Suppressor macrophage treated with lipopolysaccharide for 1 hour (primary cell): ENCODE measurements around the gene TRIP13.

Experiments
- DNase-seq, 3 donors: peaks; one replicate each; pipeline ENCODE4 v3.0.0-alpha.2; 2020 to 2022

Gene TRIP13

GRCh38 chr5:957748-958485 is 65.2 kb downstream of the TRIP13 start:
- no peak for DNase-seq

DNA sequence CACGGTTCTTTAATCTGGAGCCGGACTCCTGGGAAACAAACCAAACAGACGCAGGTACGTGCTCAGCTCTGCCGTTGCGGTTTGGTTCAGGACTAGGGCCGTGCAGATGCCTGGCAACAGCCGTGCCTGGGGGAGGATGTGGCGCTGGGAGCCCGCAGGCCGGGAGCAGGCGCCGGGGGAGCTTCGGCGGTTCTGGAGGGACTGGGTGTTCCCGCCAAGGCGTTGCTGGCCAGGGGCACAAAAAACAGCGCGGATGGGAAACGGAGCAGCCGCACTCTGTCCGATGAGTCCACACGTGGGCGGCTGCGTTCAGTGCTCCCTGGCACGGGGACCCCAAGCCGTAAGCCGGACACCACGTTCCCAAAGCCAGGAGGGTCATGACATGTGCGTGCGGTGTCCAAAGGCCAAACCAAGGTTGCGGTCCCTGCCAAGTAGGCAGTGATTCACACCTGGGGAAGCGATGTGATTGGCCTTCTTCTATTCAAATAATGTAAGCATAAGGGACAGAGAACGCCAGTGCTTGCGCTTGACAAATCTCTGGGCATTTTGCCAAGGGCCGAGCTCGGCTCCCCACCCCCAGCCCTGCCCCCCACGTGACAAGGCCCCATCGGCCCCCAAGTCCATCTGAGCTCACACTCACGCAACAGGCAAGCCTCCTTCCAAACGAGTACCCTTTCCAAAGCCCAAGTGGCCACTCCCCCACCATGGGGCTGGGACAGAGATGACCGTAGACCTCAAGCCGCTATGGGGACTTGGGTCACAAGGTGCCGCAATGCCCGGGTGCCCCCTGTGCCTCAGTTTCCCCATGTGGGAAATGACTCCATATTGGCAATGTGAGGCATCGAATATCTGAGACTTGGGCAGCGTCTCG is 66.3 kb downstream of the TRIP13 start:
- no peak for DNase-seq

- DNase-seq: no peak
Measured at GRCh38 chr5:959581-960531, 67.2 kb downstream of the TRIP13 start.

GRCh38 chr5:960551-960950 is 67.9 kb downstream of the TRIP13 start:
- no peak for DNase-seq

DNA sequence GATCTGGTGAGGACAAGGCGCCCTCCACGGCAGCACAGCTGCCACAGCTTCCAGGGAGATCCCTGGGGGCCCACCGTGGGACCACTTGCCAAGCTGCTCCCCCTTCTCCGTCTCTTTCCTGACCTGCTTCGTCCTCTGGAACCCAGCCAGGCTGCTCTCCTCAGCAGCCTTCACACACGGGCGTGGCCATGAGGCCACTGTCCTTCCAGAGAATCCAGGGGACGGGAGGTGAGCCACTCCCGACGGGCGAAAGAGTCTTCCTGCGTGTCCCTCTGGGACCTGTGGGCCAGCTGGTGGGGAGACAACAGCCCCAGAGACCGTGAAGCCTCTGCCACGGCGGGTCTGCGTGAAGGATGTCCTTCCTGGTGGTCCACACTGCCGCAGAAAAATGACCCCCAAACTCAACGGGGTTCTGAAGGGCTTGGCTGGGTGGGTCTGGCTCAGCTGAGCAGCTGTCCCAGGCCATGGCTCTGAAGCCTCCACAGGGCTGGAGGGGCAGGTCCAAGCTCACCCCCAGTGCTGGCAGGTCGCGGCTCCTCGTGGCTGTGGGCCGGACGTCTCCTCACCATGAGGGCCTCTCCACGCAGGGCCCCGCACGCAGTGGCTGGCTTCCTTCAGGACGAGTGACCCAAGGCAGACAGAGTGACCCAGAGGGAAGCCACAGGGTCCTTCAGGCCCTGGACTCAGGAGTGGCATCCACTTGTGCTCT is 68.5 kb downstream of the TRIP13 start:
- no peak for DNase-seq

DNA sequence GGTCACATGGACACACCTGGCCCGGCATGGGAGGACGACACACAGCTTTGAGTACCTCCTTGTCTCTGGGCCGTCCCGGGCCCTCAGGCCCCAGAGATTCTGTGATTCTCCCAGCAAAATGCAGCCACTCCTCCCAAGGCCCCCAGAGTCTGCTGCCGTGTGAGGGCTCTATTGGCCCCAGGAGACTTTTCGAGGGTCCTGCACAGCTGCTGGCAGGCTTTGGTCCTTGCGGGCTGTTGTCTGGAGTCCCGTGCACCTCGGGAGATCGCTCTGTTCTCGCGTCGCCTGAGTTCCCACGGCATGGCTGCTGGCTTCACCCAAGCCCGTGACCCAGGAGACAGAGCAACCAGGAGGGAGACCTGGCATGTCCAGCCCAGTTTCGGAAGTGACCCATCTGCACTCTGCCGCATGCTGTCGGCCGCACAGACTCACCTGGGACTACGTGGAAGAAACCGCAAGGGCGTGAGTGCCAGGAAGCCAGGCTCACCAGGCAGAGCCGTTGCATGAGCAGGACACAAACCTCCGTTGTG is 69.1 kb downstream of the TRIP13 start:
- no peak for DNase-seq

DNA sequence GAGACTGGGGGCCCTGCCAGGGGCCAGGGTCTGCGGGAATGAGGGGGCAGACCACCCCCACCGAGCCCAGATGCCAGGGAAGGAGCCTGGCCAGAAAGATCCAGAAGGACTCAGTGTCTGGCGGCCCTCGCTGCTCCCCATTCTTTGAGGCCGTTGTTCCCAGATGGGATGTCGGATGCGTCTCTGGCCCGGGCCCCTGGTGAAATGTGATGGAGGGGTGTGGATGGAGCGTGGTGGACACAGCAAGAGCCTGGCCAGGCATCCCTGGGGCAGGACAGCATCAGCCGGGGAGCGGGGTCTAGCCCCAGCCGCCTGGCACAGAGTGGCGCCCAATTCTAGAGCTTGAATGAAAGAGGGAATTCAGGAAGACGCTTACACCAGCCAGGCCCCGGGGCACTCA is 69.7 kb downstream of the TRIP13 start:
- no peak for DNase-seq

DNA sequence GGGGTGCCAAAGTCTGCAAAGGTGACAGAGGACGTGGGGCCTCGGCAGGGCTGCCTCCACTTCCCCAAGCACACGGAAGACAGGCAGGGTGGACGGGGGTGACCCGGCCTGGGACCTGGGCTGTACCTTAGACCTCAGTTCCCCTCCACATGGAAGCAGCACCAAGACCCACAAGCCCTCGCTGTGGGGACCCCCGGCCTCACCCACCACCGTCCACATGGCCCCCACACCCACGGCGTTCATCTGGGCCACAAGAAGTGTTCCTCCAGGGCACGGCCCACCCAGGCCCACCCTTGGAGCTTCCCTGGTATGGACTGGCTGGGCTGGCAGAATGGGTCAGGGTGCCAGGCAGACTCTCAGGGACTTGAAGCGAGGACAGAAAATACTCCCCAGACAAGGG is 70.1 kb downstream of the TRIP13 start:
- no peak for DNase-seq

- DNase-seq: no peak
Measured at GRCh38 chr5:963310-963672, 70.6 kb downstream of the TRIP13 start.

DNA sequence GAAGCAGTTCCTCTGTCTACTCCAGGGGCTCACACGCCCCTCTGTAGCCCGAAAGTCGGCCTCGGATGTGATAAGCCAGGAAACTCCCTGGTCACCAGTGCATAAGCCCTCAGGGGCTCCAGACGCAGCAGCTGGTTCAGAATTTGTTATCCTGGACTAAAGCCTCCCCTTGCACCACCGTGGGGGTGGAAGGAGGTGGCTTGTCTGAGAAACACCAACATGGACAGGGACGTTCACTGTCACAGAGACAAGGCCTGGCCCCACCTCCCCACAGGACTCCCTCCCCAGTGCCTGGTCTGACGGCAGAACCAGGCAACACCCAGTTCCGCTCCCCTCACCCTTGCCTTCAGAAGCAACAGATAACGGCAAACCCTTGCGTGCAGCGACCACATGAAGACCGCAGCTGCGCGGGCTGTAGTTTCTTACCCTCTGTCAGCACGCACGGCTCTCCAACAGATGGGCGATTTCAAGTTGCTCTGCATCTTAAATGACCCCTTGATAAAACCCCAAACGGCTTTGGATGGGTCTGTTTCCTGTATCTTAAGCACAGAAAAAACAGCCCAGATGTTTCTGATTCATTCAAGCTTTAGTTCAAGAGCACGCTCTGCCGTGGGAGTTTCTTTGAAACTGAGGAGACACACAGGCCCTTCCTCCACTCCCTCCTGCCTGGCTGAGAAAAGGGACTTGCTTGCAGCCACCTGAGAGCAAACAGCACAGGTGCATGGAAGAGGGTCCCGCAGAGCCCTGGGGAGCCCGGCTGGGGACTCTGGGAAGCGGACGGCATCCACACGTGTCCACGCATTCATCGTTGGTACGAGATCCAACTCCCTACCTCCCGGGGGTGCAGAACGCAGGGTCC is 71.2 kb downstream of the TRIP13 start:
- no peak for DNase-seq

GRCh38 chr5:964821-965220 is 72.1 kb downstream of the TRIP13 start:
- DNase-seq: no peak

DNA sequence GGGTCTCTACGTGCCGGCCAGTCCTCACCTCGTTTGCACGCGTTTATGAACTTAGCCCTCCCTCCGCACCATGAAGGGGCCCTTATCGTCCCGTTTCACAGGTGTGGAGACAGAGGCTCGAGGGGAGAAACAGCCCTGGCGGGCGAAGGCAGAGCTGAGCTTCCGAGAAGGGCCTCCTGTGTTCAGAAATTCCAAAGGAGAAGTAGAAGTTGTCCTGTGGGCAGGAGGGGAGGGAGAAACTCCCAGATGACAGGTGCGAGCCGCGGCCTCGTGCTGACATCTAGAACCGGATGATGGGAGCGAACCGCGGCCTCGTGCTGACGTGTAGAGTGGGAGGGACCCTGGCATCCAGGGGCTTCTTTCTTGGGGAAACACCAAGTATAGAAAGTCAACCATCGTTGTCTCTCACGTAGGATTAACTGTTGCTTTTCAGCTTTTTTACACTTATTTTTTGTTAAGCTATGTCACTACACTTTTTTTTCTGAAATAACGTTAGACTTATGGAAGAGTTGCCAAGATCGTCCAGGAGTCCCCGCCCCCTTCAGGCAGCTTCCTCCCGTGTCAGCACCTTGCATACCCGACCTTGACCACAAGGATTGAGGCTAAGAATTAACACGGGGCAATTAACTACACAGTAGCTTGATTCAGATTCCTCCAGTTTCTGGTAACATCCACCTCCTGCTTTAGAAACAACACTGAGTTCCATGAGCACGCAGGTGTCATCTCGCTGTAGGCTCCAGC is 73.1 kb downstream of the TRIP13 start:
- no peak for DNase-seq

- no peak for DNase-seq
Measured at GRCh38 chr5:966345-966710, 73.6 kb downstream of the TRIP13 start.

DNA sequence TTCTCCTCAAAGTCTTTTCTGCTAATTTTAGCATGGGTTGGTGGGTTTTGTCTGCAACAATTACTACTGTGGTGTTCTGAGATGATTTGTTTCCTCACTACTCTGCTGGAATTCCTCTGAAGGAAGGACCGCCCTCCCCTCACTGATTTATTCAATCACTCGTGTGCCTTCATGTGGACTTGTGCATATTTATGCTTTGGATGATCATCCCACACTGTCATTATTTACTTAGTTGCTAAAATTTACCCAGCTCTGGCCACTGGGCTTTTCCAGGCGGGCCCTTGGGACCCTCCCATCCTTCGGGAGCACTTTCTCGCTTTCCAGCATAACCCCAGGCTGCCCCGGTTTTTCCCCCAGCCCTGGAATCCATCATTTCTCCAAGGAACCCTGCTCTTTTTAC is 74.3 kb downstream of the TRIP13 start:
- no peak for DNase-seq
